ENCODE results near the gene MAP7D3. TPM values are rescaled to one million over a fixed set of nuclear protein-coding genes. Genes with fewer than 3 reads are reported as not detected.

MAP7D3 gene
- total and polyA plus RNA-seq, 2 of the 4 experiments (the other 2 are of a cell fraction) = 10.0 to 23.8 TPM

- no peaks in the 10 kb centered on the region for H3K36me3 ChIP-seq (ENCODE audit: control insufficient read depth, insufficient read depth, low read length)
- H4K20me1 ChIP-seq (ENCODE audit: insufficient read depth, low read length) = no peaks in the 10 kb centered on the region
- no peak overlapping the region for H3K14ac ChIP-seq (replicated peaks; ENCODE audit: low read depth, low read length)
- H3K79me1 ChIP-seq (ENCODE audit: low read depth in 1 of 2, low read length in 2 of 2) = no peaks in the 10 kb centered on the region
- H4K8ac ChIP-seq (ENCODE audit: low read depth in 2 of 2, low read length in 2 of 2) = no peak overlapping the region
- BruUV-seq (replicated peaks) = no TSS peak
- ATAC-seq (ENCODE audit: low read depth) (no peak), DNase-seq (no peak)
- no peak overlapping the region for H2AK9ac ChIP-seq (replicated peaks; ENCODE audit: low read depth, low read length, poor library complexity)
- intact Hi-C loops (cut with micrococcal nuclease) = loop anchor here (10.0 kb wide), 1 partner anchor 425 kb away; no protein-coding TSS in a partner anchor
- no peak overlapping the region for H3K4ac ChIP-seq (ENCODE audit: low read depth, low read length)
- CTCF ChIA-PET = no interaction called here
- no peak overlapping the region for H3K23ac ChIP-seq (ENCODE audit: low read depth, low read length)
- WGBS, 2 experiments (ENCODE audit: extremely low coverage in 2 of 2, insufficient read length in 1 of 2) = no CpG with 5 or more reads among the region's 1 CpG
- H2BK120ac ChIP-seq (ENCODE audit: low read depth, low read length) = no peak overlapping the region
- H2BK20ac ChIP-seq (ENCODE audit: low read depth, low read length) = no peak overlapping the region
- H3K56ac ChIP-seq (ENCODE audit: extremely low read depth, insufficient read depth, low read length) = no peak overlapping the region
- POLR2A ChIA-PET (ENCODE audit: unreplicated experiment) = no interaction called here
- H4K5ac ChIP-seq (ENCODE audit: low read depth, low read length) = no peak overlapping the region
- H2AK5ac ChIP-seq (ENCODE audit: low read depth, low read length) = no peak overlapping the region
- H3K27ac ChIP-seq (ENCODE audit: insufficient read depth, low read length) = no peak overlapping the region
- no peak overlapping the region for H3K18ac ChIP-seq (ENCODE audit: low read depth, low read length)
- H3K27me3 ChIP-seq (ENCODE audit: control insufficient read depth, insufficient read depth, low read length) = no peaks in the 10 kb centered on the region
- no peaks in the 10 kb centered on the region for H3K9me1 ChIP-seq (ENCODE audit: insufficient read depth, low read length)
- dilution Hi-C loops (cut with HindIII; ENCODE audit: low sequenced_read_pairs, unreplicated experiment) = no loop called here
- H3K4me2 ChIP-seq (ENCODE audit: low read depth, low read length) = no peak overlapping the region
- H2BK15ac ChIP-seq (ENCODE audit: low read depth, low read length) = no peak overlapping the region
- H2AFZ ChIP-seq (replicated peaks; ENCODE audit: low read length, poor library complexity) = no peak overlapping the region
- in situ Hi-C loops (cut with MboI; ENCODE audit: low sequenced_read_pairs) = no loop called here
- TF ChIP-seq POLR2A (IDR thresholded peaks at IDR 0.05; ENCODE audit: low read depth, low read length) = no peak
- H3K9ac ChIP-seq (ENCODE audit: low read depth, low read length) = no peak overlapping the region
- H4K91ac ChIP-seq (ENCODE audit: insufficient read depth, low read depth, low read length) = no peak overlapping the region
- H2BK5ac ChIP-seq (ENCODE audit: low read depth, low read length, poor library complexity, severe bottlenecking) = no peak overlapping the region
- no peak overlapping the region for H3K4me3 ChIP-seq (ENCODE audit: insufficient read depth, low read depth, low read length)
- H3K4me1 ChIP-seq (ENCODE audit: control insufficient read depth, insufficient read depth, low read length) = 0 out of 2 replicates have a peak, but pooled peaks cover 3% of the 10 kb centered on the region
- no peaks in the 10 kb centered on the region for H3K9me3 ChIP-seq (ENCODE audit: control insufficient read depth, insufficient read depth, low read length)
These were observed 18.7 kb upstream of the MAP7D3 start for GRCh38 chrX:136269921-136270320.
